ENCODE measurements around the gene LARP4.

GRCh38 chr12:50507474-50507838 lies 106.8 kb downstream of the LARP4 start:
- TF ChIP-seq CTCF (IDR thresholded peaks at IDR 0.05; ENCODE audit: insufficient read depth, low read depth, low read length) = no peak
- TF ChIP-seq EZH2 (IDR thresholded peaks at IDR 0.05; ENCODE audit: insufficient read depth, low read length) = no peak

All from astrocyte (in vitro differentiated cells and primary cell).